Esophagus muscularis mucosa (tissue), 4 donors: ENCODE measurements around the gene HNRNPF. TPM values are rescaled to one million over a fixed set of nuclear protein-coding genes. Genes with fewer than 3 reads are reported as not detected.

Source experiments
- DNase-seq: peaks from one replicate; pipeline ENCODE4 v3.0.0-alpha.2; 2017; ENCODE audit errors: extremely low spot score
- H3K27ac ChIP-seq, 4 donors: fragments of 200-600 bp; sonication (generic); replicated peaks in 1 of 4; 1 replicate in 3 of 4; 2 replicates in 1 of 4; pipeline ENCODE4 v1.5.1; 2016 to 2019; ENCODE audit warnings: mild to moderate bottlenecking in 1 of 4
- H3K27me3 ChIP-seq, 4 donors: fragments of 200-600 bp; sonication (generic); one replicate each; pipeline versions ENCODE4 v1.5.1 to v1.6.0; 2016 to 2019
- H3K36me3 ChIP-seq, 4 donors: fragments of 200-600 bp; sonication (generic); one replicate each; pipeline ENCODE4 v1.5.1; 2016 to 2019
- H3K4me1 ChIP-seq, 4 donors: fragments of 200-600 bp; sonication (generic); one replicate each; pipeline ENCODE4 v1.5.1; 2016 to 2019
- H3K4me3 ChIP-seq, 4 donors: fragments of 200-600 bp; sonication (generic); 1 replicate in 2 of 4; 2 replicates in 2 of 4; pipeline ENCODE4 v1.5.1; 2016 to 2019; ENCODE audit warnings: mild to moderate bottlenecking in 4 of 4, moderate library complexity in 1 of 4
- H3K9me3 ChIP-seq, 4 donors: fragments of 200-600 bp; sonication (generic); 1 replicate in 3 of 4; 2 replicates in 1 of 4; pipeline ENCODE4 v1.5.1; 2016 to 2019
- EP300 ChIP-seq: sonication (generic); formaldehyde crosslinking; IDR thresholded peaks from one replicate; pipeline ENCODE4 v1.6.1; 2017; ENCODE audit warnings: antibody characterized with exemption
- POLR2A ChIP-seq: fragments of 450-650 bp; IDR thresholded peaks from one replicate; pipeline ENCODE4 v1.6.1; 2017; ENCODE audit warnings: antibody characterized with exemption, moderate library complexity, mild to moderate bottlenecking, low read depth
- POLR2AphosphoS5 ChIP-seq, 2 donors: sonication (generic); formaldehyde crosslinking; IDR thresholded peaks; one replicate each; pipeline ENCODE4 v1.6.1; 2017; ENCODE audit warnings: antibody characterized with exemption in 2 of 2
- WGBS: methylation state at CpG from one replicate; pipeline ENCODE4 v1.1.5; 2018; 5-methylcytosine and 5-hydroxymethylcytosine counted together
- intact Hi-C: fragments of 100-400 bp; cut with DNase I; formaldehyde crosslinking; loops from one replicate; pipeline ENCODE4 v1.15.1; 2023
- total RNA-seq, 4 donors: library from RNA; depleted of rRNA; stranded (reverse); fragments of >200 nt; gene quantifications; one replicate each; pipeline versions ENCODE4 v1.1.0 to v1.2.1, GENCODE V29; 2016
- TF ChIP-seq, protein P1 (sequence below), 3 experiments: fragments of 200-600 bp in 2 of 3; fragments of 450-650 bp in 1 of 3; sonication (generic) in 2 of 3; IDR thresholded peaks; one replicate each; pipeline ENCODE4 v1.5.1; 2017 to 2019; ENCODE audit warnings: antibody characterized with exemption in 3 of 3, mild to moderate bottlenecking in 2 of 3, moderate library complexity in 1 of 3

The HNRNPF gene
- total RNA-seq, 4 donors from 2014 or later = 113 to 243 (median 176) TPM

DNA sequence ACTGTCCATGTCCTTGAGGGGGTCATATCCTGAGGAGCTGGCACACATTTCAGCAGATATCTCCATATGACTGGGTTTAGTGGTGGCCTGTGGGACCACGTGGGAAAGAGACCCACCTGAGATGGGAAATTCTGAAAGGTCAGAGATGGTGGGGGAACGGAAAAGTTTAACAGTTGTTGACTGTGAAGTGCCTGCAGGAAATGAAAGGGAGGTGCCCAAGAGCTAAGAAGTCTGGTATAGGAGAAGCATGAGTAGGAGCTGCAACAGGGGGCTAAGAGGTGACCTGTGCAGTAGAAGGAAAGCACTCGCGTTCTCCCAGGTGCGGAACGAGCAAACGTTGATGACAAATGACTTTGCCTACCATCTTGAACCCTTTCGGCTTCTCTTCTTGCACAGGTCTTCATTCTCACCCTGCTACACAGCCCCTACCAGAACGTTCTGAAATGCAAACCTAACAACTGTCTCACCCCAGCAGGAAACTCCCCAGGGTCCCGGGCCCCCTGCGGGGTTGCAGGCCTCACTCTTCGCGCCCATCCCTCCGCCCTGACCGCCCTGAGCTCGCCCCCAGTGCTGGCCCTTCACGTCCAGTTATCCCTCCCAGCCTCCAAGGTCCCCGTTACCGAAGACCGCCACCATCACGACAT, 47.3 kb downstream of the HNRNPF start:
- Histone ChIP-seq H3K4me3 (peak overlapping the region; percentile 60 to 67 (median 64)), H3K27me3 (no peaks in the 10 kb centered on the region), H3K27ac (peak overlapping the region; percentile 69 to 80 (median 77)), H3K4me1 (peaks cover 7 to 16% (median 15%) of the 10 kb centered on the region in 4 donors), H3K9me3 (no peaks in the 10 kb centered on the region), H3K36me3 (no peaks in the 10 kb centered on the region)
- 18% methylated on average over 20 of the region's 21 CpGs for WGBS
- intact Hi-C loops = no loop called here
- DNase-seq = no peak
- TF ChIP-seq EP300 = no peak
- TF ChIP-seq, protein P1, sequence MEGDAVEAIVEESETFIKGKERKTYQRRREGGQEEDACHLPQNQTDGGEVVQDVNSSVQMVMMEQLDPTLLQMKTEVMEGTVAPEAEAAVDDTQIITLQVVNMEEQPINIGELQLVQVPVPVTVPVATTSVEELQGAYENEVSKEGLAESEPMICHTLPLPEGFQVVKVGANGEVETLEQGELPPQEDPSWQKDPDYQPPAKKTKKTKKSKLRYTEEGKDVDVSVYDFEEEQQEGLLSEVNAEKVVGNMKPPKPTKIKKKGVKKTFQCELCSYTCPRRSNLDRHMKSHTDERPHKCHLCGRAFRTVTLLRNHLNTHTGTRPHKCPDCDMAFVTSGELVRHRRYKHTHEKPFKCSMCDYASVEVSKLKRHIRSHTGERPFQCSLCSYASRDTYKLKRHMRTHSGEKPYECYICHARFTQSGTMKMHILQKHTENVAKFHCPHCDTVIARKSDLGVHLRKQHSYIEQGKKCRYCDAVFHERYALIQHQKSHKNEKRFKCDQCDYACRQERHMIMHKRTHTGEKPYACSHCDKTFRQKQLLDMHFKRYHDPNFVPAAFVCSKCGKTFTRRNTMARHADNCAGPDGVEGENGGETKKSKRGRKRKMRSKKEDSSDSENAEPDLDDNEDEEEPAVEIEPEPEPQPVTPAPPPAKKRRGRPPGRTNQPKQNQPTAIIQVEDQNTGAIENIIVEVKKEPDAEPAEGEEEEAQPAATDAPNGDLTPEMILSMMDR (IDR thresholded peaks at IDR 0.05) = no peak
- TF ChIP-seq POLR2AphosphoS5 (IDR thresholded peaks at IDR 0.05) = no peak
- no peak for TF ChIP-seq POLR2A

DNA sequence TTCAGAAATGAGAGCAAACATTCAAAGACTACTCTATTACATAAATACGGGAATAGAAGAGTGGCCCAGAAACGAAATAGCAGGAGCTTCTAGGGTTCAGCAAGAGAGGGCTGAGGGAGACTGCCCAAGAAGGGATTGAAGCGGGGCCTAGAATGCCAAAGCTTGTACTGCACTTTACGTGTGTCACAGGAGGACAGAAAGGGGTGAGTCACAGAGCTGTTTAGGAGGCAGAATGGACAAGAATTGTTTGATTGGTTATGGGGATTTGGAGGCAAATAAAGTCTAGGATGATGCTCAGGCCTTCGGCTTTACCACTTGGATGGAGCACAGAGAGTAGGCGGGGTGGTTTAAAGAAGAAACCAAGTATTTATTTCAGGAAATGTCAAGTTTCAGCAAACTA, 48.9 kb downstream of the HNRNPF start:
- WGBS = 84% methylated on average over 6 of the region's 6 CpGs
- TF ChIP-seq POLR2AphosphoS5 (IDR thresholded peaks at IDR 0.05) (no peak), POLR2A (no peak), EP300 (no peak)
- TF ChIP-seq, protein P1 (IDR thresholded peaks at IDR 0.05) = no peak
- intact Hi-C loops = no loop called here

DNA sequence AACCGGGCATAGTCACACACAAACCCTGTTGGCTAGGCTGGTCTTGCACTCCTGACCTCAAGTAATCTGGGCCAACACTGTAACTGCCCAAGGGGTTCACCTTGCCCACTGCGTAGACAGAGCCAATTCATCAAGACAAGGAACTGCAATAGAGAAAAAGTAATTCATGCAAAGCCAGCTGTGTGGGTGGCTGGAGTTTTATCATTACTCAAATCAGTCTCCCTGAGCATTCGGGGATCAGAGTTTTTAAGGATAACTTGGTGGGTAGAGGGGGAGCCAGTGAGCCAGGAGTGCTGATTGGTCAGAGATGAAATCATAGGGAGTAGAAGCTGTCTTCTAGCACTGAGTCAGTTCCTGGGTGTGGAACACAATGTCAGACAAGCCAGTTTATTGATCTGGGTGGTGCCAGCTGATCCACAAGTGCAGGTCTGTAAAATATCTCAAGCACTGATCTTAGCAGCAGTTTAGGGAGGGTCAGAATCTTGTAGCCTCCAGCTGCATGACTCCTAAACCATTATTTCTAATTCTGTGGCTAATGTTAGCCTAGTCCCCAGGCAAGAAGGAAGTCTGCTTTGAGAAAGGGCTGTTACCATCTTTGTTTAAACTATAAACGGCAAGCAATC, 53.1 kb downstream of the HNRNPF start:
- WGBS = 69% methylated on average over 4 of the region's 4 CpGs
- intact Hi-C loops = no loop called here
- Histone ChIP-seq H3K27ac (no peak overlapping the region), H3K27me3 (peaks cover 0 to 9% (median 3%) of the 10 kb centered on the region in 4 donors), H3K9me3 (no peaks in the 10 kb centered on the region), H3K4me1 (peaks cover 0 to 2% (median under 1%) of the 10 kb centered on the region in 4 donors), H3K4me3 (no peak overlapping the region), H3K36me3 (no peaks in the 10 kb centered on the region)
- DNase-seq = no peak
- TF ChIP-seq EP300 (no peak), POLR2AphosphoS5 (IDR thresholded peaks at IDR 0.05) (no peak), POLR2A (no peak)
- TF ChIP-seq, protein P1 (IDR thresholded peaks at IDR 0.05) = no peak

More for the DNA sequence above, 48.9 kb downstream of the HNRNPF start:
- no peak for DNase-seq
- H3K27ac ChIP-seq = no peak overlapping the region
- peaks cover 7 to 16% (median 15%) of the 10 kb centered on the region in 4 donors for H3K4me1 ChIP-seq
- no peaks in the 10 kb centered on the region for H3K27me3 ChIP-seq
- no peak overlapping the region for H3K4me3 ChIP-seq
- H3K36me3 ChIP-seq = no peaks in the 10 kb centered on the region
- H3K9me3 ChIP-seq = no peaks in the 10 kb centered on the region

DNA sequence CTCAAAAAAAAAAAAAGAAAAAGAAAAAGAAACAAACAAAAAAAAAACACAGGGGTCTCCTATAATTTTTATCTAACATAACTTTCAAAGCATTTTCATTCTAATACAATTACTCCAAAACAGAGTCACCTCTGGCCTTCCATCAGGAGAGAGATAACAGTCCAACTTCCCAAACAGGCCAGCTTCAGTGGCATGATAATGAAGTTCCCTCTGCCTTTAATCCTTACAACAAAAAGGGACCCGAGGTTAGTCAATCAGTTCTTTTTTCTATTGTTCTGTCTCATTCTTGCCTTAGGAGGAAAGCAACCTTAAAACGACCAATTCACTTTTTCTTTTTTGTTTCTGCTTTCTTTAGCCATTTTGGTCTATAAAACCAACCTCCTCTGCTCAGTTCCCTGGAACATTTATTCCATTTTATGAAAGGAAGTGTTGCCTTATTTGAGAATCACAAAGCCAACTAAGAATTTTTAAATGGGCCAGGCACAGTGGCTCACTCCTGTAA, 54.1 kb downstream of the HNRNPF start:
- Histone ChIP-seq H3K9me3 (no peaks in the 10 kb centered on the region), H3K4me1 (peaks cover 0 to 7% (median 3%) of the 10 kb centered on the region in 4 donors), H3K27ac (no peak overlapping the region), H3K27me3 (peaks cover 0 to 18% (median 7%) of the 10 kb centered on the region in 4 donors), H3K36me3 (no peaks in the 10 kb centered on the region), H3K4me3 (no peak overlapping the region)
- intact Hi-C loops = no loop called here
- WGBS = 17% methylated on average over 2 of the region's 2 CpGs
- TF ChIP-seq, protein P1 (IDR thresholded peaks at IDR 0.05) = no peak
- TF ChIP-seq POLR2AphosphoS5 (IDR thresholded peaks at IDR 0.05) (no peak), EP300 (no peak), POLR2A (no peak)
- no peak for DNase-seq
